GM12872 (cell line): ENCODE results near the gene IL23A.

Experiments
- CTCF ChIP-seq: IDR thresholded peaks from 3 replicates; pipeline ENCODE4 v1.5.1; 2011; ENCODE audit warnings: low read depth, mild to moderate bottlenecking, low read length, moderate library complexity; ENCODE audit not compliant: insufficient read depth

IL23A gene

GRCh38 chr12:56341616-56342015 is 2.9 kb downstream of the IL23A start:
- no peak for TF ChIP-seq CTCF

GRCh38 chr12:56346675-56347074 is 8.0 kb downstream of the IL23A start:
- peak; percentile 41; the same call in 2 of the 3 replicates for TF ChIP-seq CTCF

GRCh38 chr12:56348776-56349175 is 10.1 kb downstream of the IL23A start:
- TF ChIP-seq CTCF: no peak

- no peak for TF ChIP-seq CTCF
Measured at GRCh38 chr12:56350662-56351061, 12.0 kb downstream of the IL23A start.

GRCh38 chr12:56351325-56351724 is 12.6 kb downstream of the IL23A start:
- no peak for TF ChIP-seq CTCF

GRCh38 chr12:56358836-56359532 is 20.3 kb downstream of the IL23A start:
- no peak for TF ChIP-seq CTCF

GRCh38 chr12:56359851-56360767 is 21.4 kb downstream of the IL23A start, which contains the start of gene STAT2:
STAT2 (minus strand) TSS chr12:56360107; CDS start chr12:56356571, 3,536 bp downstream.
- TF ChIP-seq CTCF: no peak
